Stimulated activated CD4-positive, alpha-beta T cell treated with anti-CD3 and anti-CD28 coated beads, Interleukin-15, amount 100 ng/mL, for 1 hour (primary cell): ENCODE measurements around the gene CLK1.
"Not testable (repeated sequence)": the region's sequence is repeated elsewhere in the genome, so short reads cannot be mapped to it uniquely, and the experiment has no call there.

ENCODE experiments used
- DNase-seq, 2 donors: peaks; one replicate each; pipeline ENCODE4 v3.0.0-alpha.2; 2020; ENCODE audit warnings: low read depth in 1 of 2, low spot score in 1 of 2

CLK1 gene

DNA sequence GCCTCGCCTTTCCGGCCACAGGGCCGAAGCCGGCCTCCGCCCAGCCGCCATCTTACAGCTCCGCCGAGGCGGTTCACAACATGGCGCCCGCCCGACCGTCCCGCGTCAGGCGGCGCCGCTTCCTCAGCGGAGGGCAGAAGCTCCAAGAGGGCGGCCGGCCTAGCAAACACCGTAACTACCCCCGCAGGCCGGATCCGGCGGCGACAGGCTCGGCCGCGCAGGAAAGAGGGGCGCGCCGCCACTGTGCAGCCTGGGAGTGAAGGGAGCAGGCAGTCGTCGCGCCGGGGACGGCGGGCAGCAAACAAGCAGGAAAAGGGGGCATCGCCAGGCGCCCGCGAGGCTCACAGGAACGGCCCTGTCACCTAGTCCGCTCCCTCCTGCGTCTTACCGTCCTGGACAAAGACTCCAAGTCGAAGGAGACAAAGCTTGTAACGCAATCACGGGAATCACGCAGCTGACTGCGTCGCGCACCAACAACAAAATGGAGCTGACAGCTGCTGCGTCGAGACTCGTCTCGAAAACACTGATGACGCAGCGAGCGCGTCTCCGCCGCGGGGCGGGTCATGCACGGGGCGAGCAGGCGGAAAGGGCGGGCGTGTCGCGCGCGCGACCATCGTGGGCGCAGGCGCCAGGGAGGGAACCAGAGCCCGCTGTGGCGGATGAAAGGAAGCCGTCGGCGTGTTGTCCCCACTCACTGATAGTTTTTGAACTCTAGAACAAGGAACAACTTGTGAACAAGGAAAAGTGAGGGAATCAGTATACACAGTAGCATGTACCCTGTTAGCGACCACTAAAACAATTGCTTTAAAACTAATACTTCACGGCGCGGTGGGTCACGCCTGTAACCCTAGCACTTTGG lies at the start of gene CLK1:
CLK1 (minus strand) TSS at position 483 of the 859 bp plus-strand sequence. CDS start 2,796 bp downstream, outside the sequence.
- DNase-seq: peak; percentile 91 to 95

DNA sequence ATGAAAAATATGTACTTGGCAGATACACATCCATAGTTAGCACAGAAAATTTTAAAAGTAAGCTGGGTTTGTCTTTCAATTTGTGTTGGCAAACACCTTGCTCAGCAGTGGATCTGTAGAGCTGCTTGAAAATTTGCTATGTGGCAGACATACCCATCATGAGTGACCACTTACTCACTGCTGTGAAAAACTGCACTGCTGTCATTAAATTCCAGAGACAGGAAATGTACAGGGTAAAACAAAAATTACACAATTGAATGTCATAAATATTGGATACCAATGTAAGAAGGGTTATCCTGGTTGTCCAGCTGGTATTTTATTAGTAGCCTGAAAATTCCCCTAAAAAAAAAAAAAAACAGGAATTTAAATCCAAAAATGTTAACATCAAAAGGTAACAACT lies 49.2 kb upstream of the CLK1 start:
- no peak for DNase-seq

DNA sequence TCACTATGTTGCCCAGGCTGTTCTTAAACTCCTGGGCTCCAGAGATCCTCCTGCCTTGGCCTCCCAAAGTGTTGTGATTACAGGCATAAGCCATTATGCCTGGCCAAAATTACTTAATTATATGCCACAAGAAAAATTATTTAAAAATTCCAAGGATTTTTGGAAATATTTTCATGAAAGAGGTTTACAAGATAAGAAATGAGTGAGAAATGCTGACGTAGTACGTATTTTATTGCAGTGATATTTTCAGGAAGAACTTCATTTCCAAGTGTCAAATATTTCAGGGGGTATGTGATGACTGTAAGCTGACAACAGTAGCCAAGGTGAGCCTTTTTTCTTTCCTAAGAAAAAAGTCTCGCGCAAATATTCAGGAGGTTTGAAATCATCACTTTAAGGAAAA lies 45.5 kb upstream of the CLK1 start:
- DNase-seq: no peak

DNA sequence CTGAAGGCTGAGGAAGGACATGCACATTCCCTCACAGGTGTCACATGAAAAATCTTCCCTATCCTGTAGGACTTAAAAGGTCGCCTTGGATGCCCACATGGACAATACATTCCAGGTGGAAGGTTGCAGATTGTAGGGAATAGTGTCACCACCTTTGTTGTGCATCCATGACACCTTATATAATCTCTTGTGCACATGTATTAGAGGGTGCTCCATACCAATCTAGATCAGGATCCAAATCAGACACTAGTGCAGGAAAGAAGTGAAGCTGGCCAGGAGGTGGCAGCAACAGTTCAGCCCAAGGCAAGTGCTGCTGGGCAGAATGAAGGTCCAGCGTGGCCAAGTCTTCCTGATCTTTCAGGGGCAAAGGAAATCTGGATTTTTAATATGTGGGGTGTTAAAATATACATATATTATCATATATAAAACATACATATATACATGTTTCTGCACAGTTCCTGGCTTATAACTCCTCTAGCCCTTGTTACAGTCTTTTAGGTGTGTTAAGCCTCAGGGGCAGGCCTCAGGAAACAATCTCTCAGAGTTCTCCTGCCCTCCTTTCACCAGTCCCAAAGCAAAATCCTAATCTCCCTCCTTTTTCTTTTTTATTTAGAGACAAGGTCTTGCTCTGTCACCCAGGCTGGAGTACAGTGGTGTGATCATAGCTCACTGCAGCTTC lies 41.3 kb upstream of the CLK1 start:
- peak in 1 of 2 donors; percentile 14 for DNase-seq

DNA sequence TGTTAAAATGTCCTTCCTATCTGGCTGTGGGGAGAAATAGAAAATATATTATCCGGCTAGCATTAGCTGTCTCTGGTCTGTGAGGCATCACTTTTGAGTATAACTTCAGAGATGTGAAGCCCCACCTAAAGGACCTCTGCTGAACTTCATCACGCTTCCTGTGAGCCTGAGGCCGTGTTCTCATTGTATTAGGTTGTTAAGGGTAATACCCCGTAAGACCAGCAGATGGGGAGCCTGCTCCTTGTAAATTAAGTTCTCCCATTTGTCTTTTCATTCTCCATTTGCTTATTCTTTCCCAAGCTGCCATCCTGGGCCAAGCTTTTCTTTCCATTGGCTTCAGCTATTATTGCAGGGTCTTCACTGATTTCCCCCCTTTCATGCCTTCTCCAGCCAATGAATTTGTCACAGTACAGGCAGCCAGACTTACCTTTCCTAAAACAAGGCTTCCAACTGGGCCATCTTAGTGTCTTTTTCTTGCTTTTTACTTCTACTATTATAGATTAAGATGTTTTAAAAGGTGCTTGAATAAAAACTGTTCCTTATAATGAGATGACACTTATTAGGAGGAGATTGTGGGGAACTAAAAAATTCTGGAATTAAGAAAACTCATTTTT lies 37.1 kb upstream of the CLK1 start:
- peak; percentile 22 to 41 for DNase-seq

DNA sequence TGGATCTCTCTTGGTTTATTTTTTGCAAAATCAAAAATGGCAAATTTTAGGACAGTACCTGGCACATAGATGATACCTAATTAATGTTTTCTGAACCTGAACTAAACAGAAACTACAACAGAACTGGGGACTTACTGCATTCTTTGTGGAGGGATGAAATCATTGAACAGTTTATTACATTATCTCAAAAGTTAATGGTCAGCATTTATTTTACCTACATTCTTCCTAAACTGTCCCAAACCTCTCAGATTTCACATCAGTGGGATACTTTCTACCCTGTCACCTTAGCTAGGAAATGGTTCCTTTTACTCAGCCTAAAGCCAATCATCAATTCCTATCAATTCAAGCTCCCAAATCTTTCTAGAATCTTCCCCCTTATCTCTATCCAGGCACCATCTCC lies 35.0 kb upstream of the CLK1 start:
- DNase-seq: no peak

DNA sequence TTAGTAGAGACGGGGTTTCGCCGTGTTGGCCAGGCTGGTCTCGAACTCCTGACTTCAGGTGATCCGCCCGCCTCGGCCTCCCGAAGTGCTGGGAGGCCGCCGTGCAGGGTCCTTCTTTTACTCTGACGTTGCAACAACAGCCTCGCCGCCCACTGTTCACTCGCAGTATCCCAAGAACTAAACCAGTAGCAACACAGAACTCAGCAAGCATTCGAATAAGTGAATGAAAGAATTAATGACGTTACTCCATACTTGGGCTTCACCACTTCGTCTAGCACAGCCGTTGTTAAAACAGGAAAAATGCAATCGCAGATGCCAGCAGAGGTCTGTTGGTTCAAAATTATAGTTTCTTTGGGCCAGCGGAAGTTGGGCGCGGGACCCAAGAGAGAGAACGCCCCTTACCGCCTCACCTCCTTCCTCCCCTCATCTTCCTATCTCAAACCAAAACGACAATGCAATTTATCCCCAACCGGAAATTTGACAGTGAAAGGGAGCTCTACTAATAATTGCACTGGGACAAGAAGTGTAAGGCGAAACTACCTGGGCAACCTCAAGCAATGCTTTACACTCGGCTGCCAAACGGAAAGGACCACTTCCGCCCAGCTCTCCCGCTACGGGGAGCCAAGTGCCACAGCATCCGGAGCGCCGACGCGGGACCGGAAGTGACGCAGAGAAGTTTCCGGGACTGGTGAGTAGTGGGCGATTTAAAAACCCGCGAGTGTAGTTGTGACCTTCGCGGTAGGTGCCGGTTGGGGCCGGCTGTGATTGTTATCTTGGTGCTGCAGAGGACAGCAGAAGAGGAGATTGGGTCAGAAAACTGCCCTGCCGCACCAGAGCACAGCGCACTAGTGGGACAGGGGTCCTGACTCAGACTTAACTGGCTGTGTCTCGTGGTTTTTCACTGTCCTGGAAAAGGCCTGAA lies 24.5 kb upstream of the CLK1 start, which contains the start of the genes NIF3L1 and PPIL3:
NIF3L1 (plus strand) TSS at position 668 of the 922 bp plus-strand sequence. CDS start 2,573 bp downstream, outside the sequence.
PPIL3 (minus strand) TSS at position 374 of the 922 bp plus-strand sequence. CDS start 1,462 bp downstream, outside the sequence.
- DNase-seq: peak; percentile 87 to 90

DNA sequence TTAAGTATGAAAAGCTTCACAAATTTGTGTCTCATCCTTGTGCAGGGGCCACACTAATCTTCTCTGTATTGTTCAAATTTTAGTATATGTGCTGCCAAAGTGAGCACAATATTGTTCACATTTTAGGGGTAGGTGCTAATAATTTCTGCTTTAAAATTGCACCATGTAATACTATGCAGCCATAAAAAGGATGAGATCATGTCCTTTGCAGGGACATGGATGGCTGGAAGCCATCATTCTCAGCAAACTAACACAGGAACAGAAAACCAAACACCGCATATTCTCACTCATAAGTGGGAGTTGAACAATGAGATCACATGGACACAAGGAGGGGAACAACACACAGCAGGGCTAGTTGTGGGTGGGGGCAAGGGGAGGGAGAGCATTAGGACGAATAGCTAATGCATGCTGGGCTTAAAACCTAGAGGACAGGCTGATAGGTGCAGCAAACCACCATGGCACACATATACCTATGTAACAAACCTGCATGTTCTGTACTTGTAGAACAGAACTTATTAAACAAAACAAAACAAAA lies 17.3 kb upstream of the CLK1 start:
- not testable (repeated sequence) for DNase-seq

DNA sequence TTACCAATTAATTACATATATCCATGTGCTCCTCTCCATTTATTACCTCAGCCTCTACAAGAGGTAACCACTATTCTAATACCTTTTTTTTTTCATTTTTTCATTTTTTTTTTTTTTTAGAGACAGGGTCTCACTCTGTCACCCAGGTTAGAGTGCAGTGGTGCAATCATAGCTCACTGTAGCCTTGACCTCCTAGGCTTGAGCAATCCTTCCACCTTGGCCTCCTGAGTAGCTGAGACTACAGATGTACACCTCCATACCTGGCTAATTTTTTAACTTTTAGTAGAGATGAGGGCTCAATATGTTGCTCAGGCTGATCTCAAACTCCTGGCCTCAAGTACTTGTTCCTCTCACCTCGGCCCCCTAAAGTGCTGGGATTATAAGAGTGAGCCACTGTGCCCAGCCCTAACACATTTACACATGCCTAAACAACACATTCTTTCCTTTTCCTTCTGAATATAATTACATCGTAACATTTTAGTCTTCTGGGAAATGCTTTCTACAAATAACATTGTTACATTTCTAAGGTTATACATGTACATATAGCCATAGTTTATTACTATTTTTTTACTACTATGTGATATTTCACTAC lies 13.9 kb upstream of the CLK1 start:
- no peak for DNase-seq

DNA sequence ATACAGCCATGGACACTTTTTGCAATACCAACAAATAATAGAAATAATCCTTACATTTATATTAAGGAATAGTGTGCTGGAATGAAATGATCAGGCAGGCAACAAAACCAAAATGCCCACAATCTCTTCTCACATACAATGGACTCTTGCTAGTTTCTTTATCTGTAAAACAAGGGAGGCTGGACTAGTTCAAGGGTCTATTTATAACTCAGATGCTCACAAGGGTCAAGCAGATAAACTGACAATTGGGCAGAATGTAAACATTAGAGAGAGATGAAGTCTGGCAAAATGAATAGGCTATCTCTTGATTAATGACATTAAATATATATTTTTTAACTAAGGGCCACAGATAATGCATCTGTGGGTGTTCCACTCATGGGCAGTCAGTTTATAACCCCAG lies 13.0 kb upstream of the CLK1 start:
- no peak for DNase-seq

DNA sequence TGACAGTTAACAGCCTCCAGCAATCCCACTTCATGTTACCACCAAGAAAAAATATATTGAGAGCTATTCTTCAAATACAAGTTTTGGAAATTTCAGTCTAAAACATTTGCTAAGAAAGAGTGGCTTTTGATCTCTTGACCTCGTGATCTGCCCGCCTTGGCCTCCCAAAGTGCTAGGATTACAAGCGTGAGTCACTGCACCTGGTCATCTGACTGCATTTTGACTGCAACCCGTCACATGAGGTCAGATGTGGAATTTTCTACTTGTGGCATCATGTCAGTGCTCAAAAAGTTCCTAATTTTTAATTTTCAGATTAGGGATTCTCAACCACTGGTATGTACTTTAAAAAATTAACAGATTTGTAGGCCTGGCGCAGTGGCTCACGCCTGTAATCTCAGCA lies 9.1 kb upstream of the CLK1 start:
- no peak for DNase-seq

DNA sequence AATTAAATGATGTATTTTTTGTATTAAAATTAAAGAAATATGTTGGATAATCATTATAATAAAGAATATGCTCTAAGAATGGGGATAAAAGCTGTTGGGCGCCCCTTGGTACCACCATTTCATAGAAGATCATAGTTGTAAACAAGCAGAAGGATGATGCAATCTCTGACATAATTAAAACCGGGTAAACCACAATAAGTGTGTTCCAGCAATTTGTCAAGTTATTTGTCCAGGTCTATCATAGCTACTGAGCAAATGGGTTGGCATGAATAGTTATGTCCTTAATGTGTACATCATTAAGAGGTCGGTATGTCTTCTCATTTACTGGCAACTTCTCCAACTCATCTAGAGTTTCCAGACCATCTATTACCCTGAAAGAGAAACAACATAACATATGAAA lies 6.7 kb upstream of the CLK1 start:
- no peak for DNase-seq

DNA sequence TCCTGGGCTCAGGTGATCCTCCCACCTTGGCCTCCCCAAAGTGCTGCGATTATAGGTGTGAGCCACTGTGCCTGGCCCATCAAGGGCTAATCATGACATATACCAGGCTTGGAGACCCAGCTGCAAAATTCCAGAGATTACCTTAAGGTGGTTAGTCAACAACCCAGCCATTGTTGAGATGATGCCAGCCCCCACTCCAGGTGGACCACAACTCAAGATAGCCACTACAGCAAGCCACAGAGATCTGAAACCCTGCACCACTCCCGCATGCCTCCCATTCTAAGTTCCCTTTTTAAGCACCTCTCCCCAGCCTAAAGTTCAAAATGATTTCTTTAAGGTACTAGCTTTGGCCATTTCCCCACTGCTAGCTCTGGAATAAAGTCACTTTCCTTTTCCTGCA lies 4.6 kb upstream of the CLK1 start:
- DNase-seq: no peak

DNA sequence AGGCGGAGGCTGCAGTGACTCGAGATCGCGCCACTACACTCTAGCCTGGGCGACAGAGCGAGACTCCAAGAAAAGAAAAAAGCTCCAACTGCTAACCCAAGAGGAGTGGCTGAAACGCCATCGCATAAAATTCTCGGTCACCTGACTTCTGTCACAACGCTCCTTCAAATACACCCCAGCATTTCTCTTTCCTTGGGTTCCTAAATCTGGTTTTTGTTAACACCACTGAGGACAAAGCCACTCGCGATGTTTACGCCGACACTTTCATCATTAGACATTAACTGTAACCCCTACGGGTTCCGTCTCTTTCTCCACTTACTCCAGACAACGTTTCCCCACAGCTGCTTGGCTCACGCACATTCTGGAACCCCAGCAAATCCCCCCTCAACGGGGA lies 679 bp downstream of the CLK1 start:
- no peak for DNase-seq

DNA sequence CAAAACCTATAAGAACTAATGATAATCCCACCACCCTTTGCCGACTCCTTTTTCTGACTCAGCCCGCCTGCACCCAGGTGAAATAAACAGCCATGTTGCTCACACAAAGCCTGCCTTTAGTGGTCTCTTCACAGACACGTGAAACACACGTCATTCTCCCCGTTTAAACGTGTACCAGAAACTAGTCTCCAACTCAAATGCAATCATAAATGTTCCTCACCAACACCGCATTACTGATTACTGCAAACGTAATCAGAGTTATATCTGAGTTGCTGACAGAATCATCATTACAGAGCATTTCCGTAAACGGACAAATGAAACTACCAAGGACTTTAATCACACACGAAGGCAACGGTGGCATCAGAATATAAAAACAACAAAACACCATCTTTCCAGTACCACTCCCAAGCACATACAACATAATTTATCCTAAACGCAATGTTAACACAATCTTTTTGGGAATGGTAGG lies 1.9 kb downstream of the CLK1 start:
- peak; percentile 15 to 24 for DNase-seq

DNA sequence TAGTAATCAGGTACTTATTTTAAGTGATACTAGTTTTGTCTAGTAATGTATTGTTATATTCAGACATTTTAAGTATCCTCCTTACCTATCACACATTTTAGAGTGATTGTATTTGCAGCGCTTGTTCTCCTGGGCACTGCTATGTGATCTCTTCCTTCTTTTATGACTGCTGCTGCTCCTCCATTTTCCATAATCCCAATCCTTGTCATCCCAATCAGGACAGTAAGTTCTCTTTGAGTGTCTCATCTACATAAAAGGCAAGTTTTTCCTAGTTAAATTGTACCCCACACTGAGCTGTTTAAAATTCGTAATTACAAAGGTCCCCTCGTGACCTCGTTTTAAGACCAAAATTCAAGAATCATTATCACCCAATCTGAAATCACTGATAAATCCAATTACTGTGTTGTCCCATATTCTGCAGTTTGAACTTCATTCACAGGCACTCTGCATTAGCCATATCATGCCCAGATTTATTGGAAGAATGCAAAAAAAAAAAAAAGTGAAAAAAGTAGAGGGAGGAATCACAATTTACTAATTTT lies 2.8 kb downstream of the CLK1 start:
- DNase-seq: no peak

DNA sequence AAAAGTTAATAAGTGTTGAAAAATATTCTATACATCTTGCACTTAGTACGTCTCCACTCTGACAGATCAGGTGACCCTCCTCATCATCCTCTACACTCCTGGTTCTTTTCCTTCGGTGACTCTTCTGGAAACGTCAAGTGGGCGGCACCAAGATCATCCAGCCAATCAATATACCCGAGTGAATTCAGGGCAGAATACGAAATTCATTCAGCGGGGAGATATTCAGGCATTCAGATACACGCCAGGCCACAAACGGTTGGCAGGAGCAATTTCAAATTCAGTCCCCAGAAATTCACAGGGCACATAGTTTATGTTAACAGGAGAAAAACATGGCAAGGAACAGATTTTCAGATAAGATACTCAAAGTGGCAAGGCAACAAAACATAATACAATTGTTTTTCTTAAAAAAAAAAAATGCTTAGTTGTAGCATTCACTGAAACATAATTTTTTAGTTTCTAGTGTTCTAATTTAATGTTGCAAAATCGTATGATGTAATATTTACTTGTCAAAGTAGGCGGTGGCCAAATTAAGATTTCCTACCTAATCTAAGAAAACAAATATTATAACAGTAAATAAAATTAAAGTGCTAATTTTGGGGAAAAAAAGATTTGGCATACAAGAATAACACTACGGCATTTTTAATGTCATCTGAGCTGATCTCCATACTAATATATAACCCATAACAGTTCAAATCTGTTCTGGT lies 4.2 kb downstream of the CLK1 start:
- DNase-seq: no peak

DNA sequence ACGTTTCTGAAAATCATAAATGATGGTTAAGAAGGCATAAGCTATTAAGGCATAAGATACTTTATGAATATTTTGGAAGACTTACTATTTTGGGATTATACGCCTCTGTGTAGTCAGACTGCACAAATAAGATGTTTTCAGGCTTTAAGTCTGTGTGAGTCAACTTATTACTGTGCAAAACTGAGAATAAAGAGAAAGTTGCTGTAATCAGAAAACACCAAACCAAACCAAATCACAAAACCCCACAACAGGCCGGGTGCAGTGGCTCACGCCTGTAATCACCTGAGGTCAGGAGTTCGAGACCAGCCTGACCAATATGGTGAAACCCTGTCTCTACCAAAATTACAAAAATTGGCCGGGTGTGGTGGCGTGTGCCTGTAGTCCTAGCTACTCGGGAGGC lies 7.7 kb downstream of the CLK1 start:
- no peak for DNase-seq

DNA sequence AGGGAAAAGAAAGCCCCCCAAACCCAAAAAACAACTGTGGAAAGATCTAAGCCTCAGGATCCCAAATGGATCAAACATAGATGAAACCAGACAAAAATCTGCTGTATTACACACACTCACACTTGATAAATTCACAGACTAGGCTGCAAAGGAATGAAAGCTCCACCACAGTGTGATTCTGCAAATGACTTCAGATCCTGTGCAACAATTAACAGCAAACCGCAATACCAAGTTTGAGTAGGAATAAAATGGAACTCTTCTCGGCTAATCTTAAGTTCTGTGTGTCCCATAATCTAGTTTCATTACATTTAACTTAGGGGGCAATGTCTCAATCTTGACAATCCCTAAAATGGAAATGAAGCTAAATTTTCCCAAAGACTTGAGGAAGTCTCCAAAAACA lies 11.9 kb downstream of the CLK1 start:
- DNase-seq: no peak
